Right lobe of liver (tissue), 4 donors: ENCODE results near the gene AGAP3.

ENCODE experiments used
- CTCF ChIP-seq, 4 donors: fragments of 200-600 bp in 3 of 4; fragments of 450-650 bp in 1 of 4; IDR thresholded peaks; one replicate each; pipeline versions ENCODE4 v1.5.1 to v1.8.0; 2016 to 2022; ENCODE audit warnings: antibody characterized with exemption in 4 of 4, mild to moderate bottlenecking in 2 of 4
- POLR2A ChIP-seq: fragments of 450-650 bp; IDR thresholded peaks from one replicate; pipeline ENCODE4 v1.6.1; 2017; ENCODE audit warnings: antibody characterized with exemption, mild to moderate bottlenecking
- donor health status: DM: no; HTN: no; CAD: no.
- donor health status: DM: no; HTN: no; CAD: no.
- donor health status: DM: no; HTN: yes; CAD: no.

- TF ChIP-seq CTCF (IDR thresholded peaks at IDR 0.05) (peak; percentile 23 to 50 (median 36)), POLR2A (peak; percentile 89)
Measured at GRCh38 chr7:151087245-151088018, 1.2 kb downstream of the AGAP3 start.
